DMS79 treated with DMSO at 0.1 percent for 48 hours (cell line): ENCODE results near the gene ADAMTS5.

ENCODE experiments used
- DNase-seq: peaks from one replicate; lab custom pipeline; 2025; lab: John Stamatoyannopoulos, UW

ADAMTS5 gene

GRCh38 chr21:26967062-26967913 lies at the start of gene ADAMTS5:
Gene ADAMTS5 (minus strand): TSS chr21:26967088. CDS start chr21:26966391, 697 bp downstream.
- DNase-seq: no peak

GRCh38 chr21:27001526-27001925 lies 34.6 kb upstream of the ADAMTS5 start:
- DNase-seq: no peak

GRCh38 chr21:26983576-26983975 lies 16.7 kb upstream of the ADAMTS5 start:
- DNase-seq: no peak

GRCh38 chr21:26982767-26983166 lies 15.9 kb upstream of the ADAMTS5 start:
- no peak for DNase-seq

GRCh38 chr21:26977746-26978145 lies 10.9 kb upstream of the ADAMTS5 start:
- DNase-seq: no peak

- no peak for DNase-seq
Observed at GRCh38 chr21:26973226-26973625, 6.3 kb upstream of the ADAMTS5 start.

- no peak for DNase-seq
Observed at GRCh38 chr21:26972192-26972591, 5.3 kb upstream of the ADAMTS5 start.

- DNase-seq: no peak
Observed at GRCh38 chr21:26969971-26970725, 3.3 kb upstream of the ADAMTS5 start.

GRCh38 chr21:26966649-26967061 lies 233 bp downstream of the ADAMTS5 start:
- no peak for DNase-seq

- no peak for DNase-seq
Observed at GRCh38 chr21:26965907-26966581, 844 bp downstream of the ADAMTS5 start.

- DNase-seq: no peak
Observed at GRCh38 chr21:26965040-26965906, 1.6 kb downstream of the ADAMTS5 start.

GRCh38 chr21:26964170-26964778 lies 2.6 kb downstream of the ADAMTS5 start:
- no peak for DNase-seq

GRCh38 chr21:26962621-26963181 lies 4.2 kb downstream of the ADAMTS5 start:
- no peak for DNase-seq

GRCh38 chr21:26961698-26962097 lies 5.2 kb downstream of the ADAMTS5 start:
- DNase-seq: no peak

- no peak for DNase-seq
Observed at GRCh38 chr21:26958788-26959187, 8.1 kb downstream of the ADAMTS5 start.

- no peak for DNase-seq
Observed at GRCh38 chr21:26956813-26957212, 10.1 kb downstream of the ADAMTS5 start.

- no peak for DNase-seq
Observed at GRCh38 chr21:26956216-26956615, 10.7 kb downstream of the ADAMTS5 start.

- no peak for DNase-seq
Observed at GRCh38 chr21:26954662-26955121, 12.2 kb downstream of the ADAMTS5 start.

- DNase-seq: no peak
Observed at GRCh38 chr21:26952374-26953066, 14.4 kb downstream of the ADAMTS5 start.

GRCh38 chr21:26949830-26950229 lies 17.1 kb downstream of the ADAMTS5 start:
- DNase-seq: no peak
